Measurements from ENCODE around the gene LRP1-AS.

DNA sequence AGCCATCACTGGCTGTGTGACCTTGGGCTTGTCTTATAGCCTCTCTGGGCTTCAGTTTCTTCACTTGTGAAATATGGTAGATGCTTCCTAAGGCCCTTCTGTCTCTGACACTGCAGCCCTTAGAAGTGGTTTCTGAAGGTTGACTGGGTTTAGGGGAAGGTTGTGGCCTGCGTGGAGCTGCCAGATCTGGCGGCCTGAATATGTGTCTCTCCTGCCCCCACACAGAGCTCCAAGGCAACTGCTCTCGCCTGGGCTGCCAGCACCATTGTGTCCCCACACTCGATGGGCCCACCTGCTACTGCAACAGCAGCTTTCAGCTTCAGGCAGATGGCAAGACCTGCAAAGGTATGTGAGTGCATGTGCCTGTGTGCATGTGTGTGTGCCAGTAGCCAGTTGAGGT lies 4.0 kb downstream of the LRP1-AS start:
- TF ChIP-seq POLR2AphosphoS5 (IDR thresholded peaks at IDR 0.05; ENCODE audit: low read depth, low read length), result no peak
- TF ChIP-seq TAF1 (IDR thresholded peaks at IDR 0.05; ENCODE audit: borderline replicate concordance, insufficient read depth, low read length), result no peak
- no peak for TF ChIP-seq SIN3A (IDR thresholded peaks at IDR 0.05; ENCODE audit: borderline replicate concordance, insufficient read depth, low read length)
- TF ChIP-seq, protein P1, sequence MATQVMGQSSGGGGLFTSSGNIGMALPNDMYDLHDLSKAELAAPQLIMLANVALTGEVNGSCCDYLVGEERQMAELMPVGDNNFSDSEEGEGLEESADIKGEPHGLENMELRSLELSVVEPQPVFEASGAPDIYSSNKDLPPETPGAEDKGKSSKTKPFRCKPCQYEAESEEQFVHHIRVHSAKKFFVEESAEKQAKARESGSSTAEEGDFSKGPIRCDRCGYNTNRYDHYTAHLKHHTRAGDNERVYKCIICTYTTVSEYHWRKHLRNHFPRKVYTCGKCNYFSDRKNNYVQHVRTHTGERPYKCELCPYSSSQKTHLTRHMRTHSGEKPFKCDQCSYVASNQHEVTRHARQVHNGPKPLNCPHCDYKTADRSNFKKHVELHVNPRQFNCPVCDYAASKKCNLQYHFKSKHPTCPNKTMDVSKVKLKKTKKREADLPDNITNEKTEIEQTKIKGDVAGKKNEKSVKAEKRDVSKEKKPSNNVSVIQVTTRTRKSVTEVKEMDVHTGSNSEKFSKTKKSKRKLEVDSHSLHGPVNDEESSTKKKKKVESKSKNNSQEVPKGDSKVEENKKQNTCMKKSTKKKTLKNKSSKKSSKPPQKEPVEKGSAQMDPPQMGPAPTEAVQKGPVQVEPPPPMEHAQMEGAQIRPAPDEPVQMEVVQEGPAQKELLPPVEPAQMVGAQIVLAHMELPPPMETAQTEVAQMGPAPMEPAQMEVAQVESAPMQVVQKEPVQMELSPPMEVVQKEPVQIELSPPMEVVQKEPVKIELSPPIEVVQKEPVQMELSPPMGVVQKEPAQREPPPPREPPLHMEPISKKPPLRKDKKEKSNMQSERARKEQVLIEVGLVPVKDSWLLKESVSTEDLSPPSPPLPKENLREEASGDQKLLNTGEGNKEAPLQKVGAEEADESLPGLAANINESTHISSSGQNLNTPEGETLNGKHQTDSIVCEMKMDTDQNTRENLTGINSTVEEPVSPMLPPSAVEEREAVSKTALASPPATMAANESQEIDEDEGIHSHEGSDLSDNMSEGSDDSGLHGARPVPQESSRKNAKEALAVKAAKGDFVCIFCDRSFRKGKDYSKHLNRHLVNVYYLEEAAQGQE (IDR thresholded peaks at IDR 0.05; ENCODE audit: insufficient read depth in 1 of 2, low read depth in 2 of 2, low read length in 2 of 2), result no peak
- no peak for TF ChIP-seq FOXP2 (optimal IDR thresholded peaks at IDR 0.05; ENCODE audit: borderline replicate concordance, extremely low read depth, extremely low read length, insufficient read depth)

Data from PFSK-1 (cell line).